ENCODE results near the gene RIPK4. TPM values are rescaled to one million over a fixed set of nuclear protein-coding genes. Genes with fewer than 3 reads are reported as not detected.

The RIPK4 gene
- polyA plus RNA-seq, 3 donors: 0.05 to 0.09 TPM; not detected in 1

DNA sequence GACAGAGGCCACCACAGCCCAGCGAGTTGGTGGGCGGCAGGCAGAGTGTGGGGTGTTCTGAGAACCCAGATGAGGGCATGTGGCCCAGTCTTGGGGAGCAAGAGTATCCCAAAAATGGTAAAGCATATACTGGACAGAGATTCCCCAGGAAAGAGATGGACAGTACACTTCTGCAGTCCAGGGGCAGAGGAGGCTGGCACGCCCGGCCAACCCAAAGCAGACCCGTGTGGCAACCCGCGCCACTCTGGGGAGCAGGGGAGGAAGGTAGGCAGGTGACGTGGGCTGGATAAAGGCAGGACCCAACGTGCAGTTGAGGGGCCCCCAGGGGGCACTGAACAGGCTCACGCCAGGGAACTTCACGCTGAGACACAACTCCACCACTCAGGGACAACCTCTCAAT is 46.4 kb upstream of the RIPK4 start:
- peaks cover 4 to 6% of the 10 kb centered on the region in 2 donors for H3K4me1 ChIP-seq (ENCODE audit: control insufficient read depth in 1 of 2, insufficient read depth in 2 of 2, low read length in 2 of 2)
- no peaks in the 10 kb centered on the region for H3K9me3 Mint-ChIP-seq
- no peak for DNase-seq
- TF ChIP-seq, protein P1, sequence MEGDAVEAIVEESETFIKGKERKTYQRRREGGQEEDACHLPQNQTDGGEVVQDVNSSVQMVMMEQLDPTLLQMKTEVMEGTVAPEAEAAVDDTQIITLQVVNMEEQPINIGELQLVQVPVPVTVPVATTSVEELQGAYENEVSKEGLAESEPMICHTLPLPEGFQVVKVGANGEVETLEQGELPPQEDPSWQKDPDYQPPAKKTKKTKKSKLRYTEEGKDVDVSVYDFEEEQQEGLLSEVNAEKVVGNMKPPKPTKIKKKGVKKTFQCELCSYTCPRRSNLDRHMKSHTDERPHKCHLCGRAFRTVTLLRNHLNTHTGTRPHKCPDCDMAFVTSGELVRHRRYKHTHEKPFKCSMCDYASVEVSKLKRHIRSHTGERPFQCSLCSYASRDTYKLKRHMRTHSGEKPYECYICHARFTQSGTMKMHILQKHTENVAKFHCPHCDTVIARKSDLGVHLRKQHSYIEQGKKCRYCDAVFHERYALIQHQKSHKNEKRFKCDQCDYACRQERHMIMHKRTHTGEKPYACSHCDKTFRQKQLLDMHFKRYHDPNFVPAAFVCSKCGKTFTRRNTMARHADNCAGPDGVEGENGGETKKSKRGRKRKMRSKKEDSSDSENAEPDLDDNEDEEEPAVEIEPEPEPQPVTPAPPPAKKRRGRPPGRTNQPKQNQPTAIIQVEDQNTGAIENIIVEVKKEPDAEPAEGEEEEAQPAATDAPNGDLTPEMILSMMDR (IDR thresholded peaks at IDR 0.05): no peak
- peaks cover 26 to 59% of the 10 kb centered on the region in 2 donors for H3K36me3 ChIP-seq (replicated peaks in 1 of 2; ENCODE audit: control insufficient read depth in 1 of 2, insufficient read depth in 2 of 2, low read length in 2 of 2)
- H3K4me3 Mint-ChIP-seq: no peak overlapping the region
- no peak overlapping the region for H3K4me3 ChIP-seq (replicated peaks in 1 of 3; ENCODE audit: low read depth in 2 of 3, low read length in 3 of 3)
- no peaks in the 10 kb centered on the region for H4K20me1 ChIP-seq (ENCODE audit: insufficient read depth, low read length)
- no peaks in the 10 kb centered on the region for H3K27me3 ChIP-seq (ENCODE audit: control insufficient read depth in 2 of 2, insufficient read depth in 2 of 2, low read length in 2 of 2)
- H3K79me2 ChIP-seq (ENCODE audit: insufficient read depth, low read length): no peaks in the 10 kb centered on the region
- H3K4me2 ChIP-seq (replicated peaks; ENCODE audit: extremely low read depth, low read length, poor library complexity, severe bottlenecking): no peak overlapping the region
- no peak overlapping the region for H3K27ac ChIP-seq (ENCODE audit: low read depth in 1 of 2, low read length in 2 of 2)
- no peak overlapping the region for H3K27ac Mint-ChIP-seq
- H2AFZ ChIP-seq (ENCODE audit: insufficient read depth, low read depth, low read length, poor library complexity, severe bottlenecking): no peak overlapping the region
- H3K4me1 Mint-ChIP-seq: peaks cover 7% of the 10 kb centered on the region
- H3K9me3 ChIP-seq (replicated peaks in 1 of 2; ENCODE audit: control insufficient read depth in 1 of 2, insufficient read depth in 1 of 2, low read length in 2 of 2): no peaks in the 10 kb centered on the region
- intact Hi-C loops (cut with micrococcal nuclease): loop anchor here in 1 of 2 donors (10.0 kb wide), 1 partner anchor 652 kb away; no protein-coding TSS in a partner anchor
- peaks cover 48 to 62% of the 10 kb centered on the region in 2 donors for H3K36me3 Mint-ChIP-seq
- no peaks in the 10 kb centered on the region for H3K27me3 Mint-ChIP-seq (ENCODE audit: low read depth in 3 of 3)
- H3K9ac ChIP-seq (ENCODE audit: insufficient read depth, low read length, poor library complexity, severe bottlenecking): no peak overlapping the region
- WGBS (ENCODE audit: insufficient coverage): 75% methylated on average over 6 of the region's 11 CpGs

DNA sequence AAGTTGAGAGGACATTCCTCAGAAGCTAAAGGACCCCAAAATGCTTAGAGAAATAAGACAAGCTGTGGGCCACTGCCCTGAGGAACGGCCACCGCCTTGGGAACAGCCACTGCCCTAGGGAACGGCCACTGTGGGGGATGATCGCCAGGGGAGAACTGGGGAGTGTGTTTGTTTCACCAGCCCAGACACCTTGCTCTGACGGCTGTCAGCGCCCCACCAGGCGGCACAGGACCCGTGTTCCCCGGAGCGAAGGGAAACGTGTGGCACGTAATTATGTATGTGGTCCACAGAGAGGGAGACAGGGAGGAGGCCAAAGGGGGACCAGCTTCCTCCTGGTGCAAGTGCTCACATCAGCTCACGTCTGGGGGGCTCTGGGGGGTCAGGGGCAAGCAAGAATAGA is 45.8 kb upstream of the RIPK4 start:
- no peak overlapping the region for H2AFZ ChIP-seq (ENCODE audit: insufficient read depth, low read depth, low read length, poor library complexity, severe bottlenecking)
- H3K4me2 ChIP-seq (replicated peaks; ENCODE audit: extremely low read depth, low read length, poor library complexity, severe bottlenecking): no peak overlapping the region
- Mint-ChIP-seq H3K36me3 (peaks cover 51 to 63% of the 10 kb centered on the region in 2 donors), H3K27ac (no peak overlapping the region), H3K4me1 (peaks cover 7% of the 10 kb centered on the region), H3K9me3 (no peaks in the 10 kb centered on the region), H3K27me3 (ENCODE audit: low read depth in 3 of 3) (no peaks in the 10 kb centered on the region), H3K4me3 (no peak overlapping the region)
- H3K27me3 ChIP-seq (ENCODE audit: control insufficient read depth in 2 of 2, insufficient read depth in 2 of 2, low read length in 2 of 2): no peaks in the 10 kb centered on the region
- no peaks in the 10 kb centered on the region for H4K20me1 ChIP-seq (ENCODE audit: insufficient read depth, low read length)
- DNase-seq: no peak
- 97% methylated on average over 11 of the region's 13 CpGs for WGBS (ENCODE audit: insufficient coverage)
- H3K9me3 ChIP-seq (replicated peaks in 1 of 2; ENCODE audit: control insufficient read depth in 1 of 2, insufficient read depth in 1 of 2, low read length in 2 of 2): no peaks in the 10 kb centered on the region
- intact Hi-C loops (cut with micrococcal nuclease): loop anchor here in 1 of 2 donors (10.0 kb wide), 1 partner anchor 652 kb away; no protein-coding TSS in a partner anchor
- no peaks in the 10 kb centered on the region for H3K79me2 ChIP-seq (ENCODE audit: insufficient read depth, low read length)
- H3K4me1 ChIP-seq (ENCODE audit: control insufficient read depth in 1 of 2, insufficient read depth in 2 of 2, low read length in 2 of 2): peaks cover 4 to 6% of the 10 kb centered on the region in 2 donors
- no peak overlapping the region for H3K27ac ChIP-seq (ENCODE audit: low read depth in 1 of 2, low read length in 2 of 2)
- peaks cover 28 to 62% of the 10 kb centered on the region in 2 donors for H3K36me3 ChIP-seq (replicated peaks in 1 of 2; ENCODE audit: control insufficient read depth in 1 of 2, insufficient read depth in 2 of 2, low read length in 2 of 2)
- no peak overlapping the region for H3K4me3 ChIP-seq (replicated peaks in 1 of 3; ENCODE audit: low read depth in 2 of 3, low read length in 3 of 3)
- TF ChIP-seq, protein P1 (IDR thresholded peaks at IDR 0.05): no peak
- H3K9ac ChIP-seq (ENCODE audit: insufficient read depth, low read length, poor library complexity, severe bottlenecking): no peak overlapping the region
